Stimulated activated CD4-positive, alpha-beta T cell treated with anti-CD3 and anti-CD28 coated beads, Interleukin-4, amount 100 ng/mL, for 48 hours (primary cell): Measurements from ENCODE around the gene ANKRD42.
A peak's percentile ranks its signal among the peaks of the same experiment; 100 is the strongest.

Experiments
- DNase-seq, 2 donors: peaks; one replicate each; pipeline ENCODE4 v3.0.0-alpha.2; 2020; ENCODE audit warnings: low read depth in 2 of 2

The ANKRD42 gene

DNA sequence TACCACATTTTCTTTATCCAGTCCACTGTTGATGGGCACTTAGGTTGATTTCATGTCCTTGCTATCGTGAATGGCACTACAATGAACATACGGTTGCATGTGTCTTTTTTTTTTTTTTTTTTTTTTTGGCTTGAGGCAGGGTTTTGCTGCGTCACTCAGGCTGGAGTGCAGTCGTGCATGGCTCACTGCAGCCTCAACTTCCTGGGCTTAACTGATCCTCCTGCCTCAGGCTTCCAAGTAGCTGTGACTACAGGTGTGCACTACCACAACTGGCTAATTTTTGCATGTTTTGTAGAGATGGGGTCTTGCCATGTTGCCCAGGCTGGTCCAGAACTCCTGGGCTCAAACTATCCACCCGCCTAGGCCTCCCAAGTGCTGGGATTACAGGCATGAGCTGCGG lies 94.1 kb downstream of the ANKRD42 start:
- DNase-seq: no peak

DNA sequence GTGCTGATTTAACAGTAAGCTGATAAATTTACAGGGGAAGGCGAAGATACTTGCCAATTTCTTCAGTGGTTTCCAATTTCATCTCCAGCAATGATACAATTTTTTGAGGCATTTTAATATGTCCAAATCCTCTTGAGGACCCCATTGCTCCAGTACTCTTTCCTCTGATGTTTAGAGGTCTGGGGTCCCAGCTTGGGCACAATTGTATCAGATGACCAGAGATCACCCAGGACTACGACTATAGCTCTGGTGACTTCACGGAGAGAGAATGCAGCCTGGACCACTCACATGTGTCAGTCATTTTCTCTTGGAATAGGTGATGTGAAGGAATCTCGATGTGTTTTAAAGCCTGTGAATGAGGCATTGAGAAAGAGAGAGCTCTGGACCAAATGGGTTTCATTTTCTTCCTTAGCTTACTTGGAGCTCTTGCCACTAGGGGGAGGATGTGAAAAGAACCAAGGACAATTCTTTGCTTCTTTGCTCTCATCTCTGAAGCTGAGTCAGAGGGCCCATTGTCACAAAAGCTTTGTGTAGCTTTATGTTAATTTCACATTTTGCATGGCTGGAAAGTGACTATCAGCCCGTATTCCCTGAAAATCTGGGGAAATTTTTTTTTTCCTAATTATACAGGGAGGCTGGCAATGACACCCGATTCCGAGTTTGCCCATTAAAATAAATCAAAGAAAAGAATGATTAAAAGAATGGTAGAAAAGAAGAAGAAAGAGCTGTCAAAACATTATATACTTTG lies 99.4 kb downstream of the ANKRD42 start:
- DNase-seq: peak in 1 of 2 donors; percentile 14

DNA sequence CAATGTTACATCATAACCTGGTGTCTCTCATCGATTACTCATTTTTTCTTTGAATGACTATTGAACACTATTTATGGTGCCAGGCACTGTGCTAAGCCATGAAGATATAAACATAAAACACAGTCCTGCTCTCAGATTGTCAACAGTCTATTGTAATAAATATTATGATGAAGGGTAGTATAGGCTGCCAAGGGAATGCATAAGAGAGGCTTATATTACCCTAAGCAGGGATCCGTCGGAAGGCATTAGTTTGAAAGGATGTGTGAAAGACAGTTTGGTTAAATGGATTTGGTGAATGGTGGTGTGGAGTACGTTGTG lies 99.9 kb downstream of the ANKRD42 start:
- DNase-seq: no peak

DNA sequence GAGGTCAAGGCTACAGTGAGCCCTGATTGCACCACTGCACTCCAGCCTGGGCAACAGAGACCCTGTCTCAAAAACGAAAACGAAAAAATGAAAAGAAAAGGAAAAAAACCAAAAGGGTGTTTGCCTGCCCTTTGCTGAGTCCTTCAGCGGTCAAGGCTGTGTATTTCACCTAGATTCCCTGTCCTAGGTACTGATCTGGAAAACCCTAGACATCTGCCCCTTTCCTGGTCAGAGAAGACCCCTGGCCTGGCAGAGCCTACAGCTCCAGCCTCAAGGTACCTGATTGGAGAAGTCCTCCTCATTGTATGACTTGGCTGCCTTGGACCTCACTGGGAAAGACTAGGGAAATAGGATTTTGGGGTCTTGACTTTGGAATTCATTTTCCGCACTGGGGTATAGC lies 100.7 kb downstream of the ANKRD42 start:
- no peak for DNase-seq
